WI38 (cell line): ENCODE data around the gene PDAP1.

Experiments used
- H3K4me3 ChIP-seq: 2 replicates; pipeline ENCODE4 v1.5.1; 2011; ENCODE audit warnings: low read depth, mild to moderate bottlenecking, control low read depth, low read length
- CTCF ChIP-seq: IDR thresholded peaks from 2 replicates; pipeline ENCODE4 v1.5.1; 2012; ENCODE audit warnings: low read depth, mild to moderate bottlenecking, control low read depth, low read length

PDAP1 gene

GRCh38 chr7:99424932-99425730 is 16.7 kb upstream of the PDAP1 start:
- no peak overlapping the region for H3K4me3 ChIP-seq
- no peak for TF ChIP-seq CTCF

- no peak overlapping the region for H3K4me3 ChIP-seq
- no peak for TF ChIP-seq CTCF
Observed at GRCh38 chr7:99422625-99423024, 14.2 kb upstream of the PDAP1 start.

GRCh38 chr7:99422186-99422585 is 13.8 kb upstream of the PDAP1 start:
- H3K4me3 ChIP-seq: no peak overlapping the region
- TF ChIP-seq CTCF: no peak

GRCh38 chr7:99420986-99421385 is 12.6 kb upstream of the PDAP1 start:
- H3K4me3 ChIP-seq: no peak overlapping the region
- no peak for TF ChIP-seq CTCF

- TF ChIP-seq CTCF: no peak
- H3K4me3 ChIP-seq: no peak overlapping the region
Observed at GRCh38 chr7:99420213-99420612, 11.8 kb upstream of the PDAP1 start.

GRCh38 chr7:99419323-99420021 is 11.1 kb upstream of the PDAP1 start:
- no peak overlapping the region for H3K4me3 ChIP-seq
- TF ChIP-seq CTCF: no peak

- TF ChIP-seq CTCF: no peak
- H3K4me3 ChIP-seq: no peak overlapping the region
Observed at GRCh38 chr7:99418260-99418659, 9.9 kb upstream of the PDAP1 start.
